Measurements from ENCODE around the gene ARHGAP45. TPM values are rescaled to one million over a fixed set of nuclear protein-coding genes. Genes with fewer than 3 reads are reported as not detected.

Gene ARHGAP45
- total and polyA plus RNA-seq, 2 of the 8 experiments (the other 6 are each of a cell fraction or from before 2014, with no cell fraction given), result 31.4 to 41.8 TPM

GRCh38 chr19:1026783-1027649 lies 40.0 kb upstream of the ARHGAP45 start (continued):
- no peak for TF ChIP-seq RNF2 (IDR thresholded peaks at IDR 0.05; ENCODE audit: borderline replicate concordance, low read depth, low read length, missing control alignments, poor library complexity, severe bottlenecking)
- TF ChIP-seq SIX5 (IDR thresholded peaks at IDR 0.05; ENCODE audit: low read depth, low read length), result no peak
- TF ChIP-seq TAF7 (optimal IDR thresholded peaks at IDR 0.05; ENCODE audit: borderline replicate concordance, low read depth, low read length), result peak; percentile 24
- no peak for TF ChIP-seq GTF2F1 (IDR thresholded peaks at IDR 0.05; ENCODE audit: borderline replicate concordance, low read depth, low read length)
- no peak for TF ChIP-seq CTCF (IDR thresholded peaks at IDR 0.05; ENCODE audit: control extremely low read depth in 1 of 3, insufficient read depth in 1 of 3, low read depth in 1 of 3, low read length in 3 of 3)
- peak in 1 of 2 experiments; percentile 4 for TF ChIP-seq POLR2A (IDR thresholded peaks at IDR 0.05; ENCODE audit: control extremely low read depth in 1 of 2, low read depth in 2 of 2, low read length in 2 of 2)
- no peak for TF ChIP-seq NRF1 (IDR thresholded peaks at IDR 0.05; ENCODE audit: low read depth, low read length)
- no peak for TF ChIP-seq CTBP2 (IDR thresholded peaks at IDR 0.05; ENCODE audit: borderline replicate concordance, insufficient read depth, insufficient read length, low read length)
- TF ChIP-seq NANOG (IDR thresholded peaks at IDR 0.05; ENCODE audit: insufficient read depth, low read depth, low read length, poor library complexity, severe bottlenecking), result no peak
- TF ChIP-seq ASH2L (IDR thresholded peaks at IDR 0.05; ENCODE audit: low read length), result peak; percentile 49
- no peak for TF ChIP-seq TEAD4 (IDR thresholded peaks at IDR 0.05; ENCODE audit: low read depth, low read length)
- no peak for TF ChIP-seq CEBPB (IDR thresholded peaks at IDR 0.05; ENCODE audit: low read depth, low read length)
- TF ChIP-seq POU5F1 (IDR thresholded peaks at IDR 0.05; ENCODE audit: low read depth, low read length), result no peak
- TF ChIP-seq KDM1A (IDR thresholded peaks at IDR 0.05; ENCODE audit: borderline replicate concordance, low read length), result peak; percentile 27; the same call in 1 of the 2 replicates
